PC-3 (cell line): ENCODE data around the gene MED26. TPM values are rescaled to one million over a fixed set of nuclear protein-coding genes. Genes with fewer than 3 reads are reported as not detected.

Experiments
- ATAC-seq: fragments of 200-7000 bp; cut with Tn5 transposase; 2 replicates; pipeline ENCODE4 v1.9.1; 2020; ENCODE audit warnings: mild to moderate bottlenecking, moderate library complexity
- BruUV-seq: library from RNA; stranded (reverse); fragments of 400-500 nt; replicated peaks from 2 replicates; lab custom pipeline; 2021; lab: Mats Ljungman, UMichigan
- CTCF ChIA-PET: fragments of 300-600 bp; sonication (Branson Sonifier 250); formaldehyde crosslinking; loops from one replicate; lab custom pipeline; 2022; ENCODE audit warnings: antibody characterized with exemption; lab: Charles Lee
- POLR2A ChIA-PET: fragments of 300-600 bp; sonication (Branson Sonifier 250); formaldehyde crosslinking; loops from one replicate; lab custom pipeline; 2022; ENCODE audit warnings: antibody characterized with exemption; ENCODE audit not compliant: unreplicated experiment; lab: Charles Lee
- DNase-seq: peaks from one replicate; pipeline ENCODE4 v3.0.0-alpha.2; 2015
- H2AFZ ChIP-seq: fragments of 300-600 bp; sonication (generic); 2 replicates; pipeline ENCODE4 v1.6.0; 2016; ENCODE audit warnings: antibody characterized with exemption, low read length
- H3F3A ChIP-seq: fragments of 300-600 bp; sonication (generic); one replicate; pipeline ENCODE4 v1.6.0; 2017; ENCODE audit warnings: antibody characterized with exemption, low read length, control low read depth, mild to moderate bottlenecking; ENCODE audit not compliant: unreplicated experiment
- H3K27ac ChIP-seq: fragments of 300-600 bp; sonication (generic); 2 replicates; pipeline ENCODE4 v1.5.1; 2016; ENCODE audit warnings: mild to moderate bottlenecking, low read length
- H3K27me3 ChIP-seq: fragments of 300-600 bp; sonication (generic); 2 replicates; pipeline ENCODE4 v1.6.1; 2016; ENCODE audit warnings: low read length, mixed read lengths
- H3K36me3 ChIP-seq: fragments of 300-600 bp; sonication (generic); 2 replicates; pipeline ENCODE4 v1.6.1; 2016; ENCODE audit warnings: low read depth, mixed run types, low read length, mixed read lengths
- H3K4me1 ChIP-seq: fragments of 300-600 bp; sonication (generic); 2 replicates; pipeline ENCODE4 v1.5.1; 2016; ENCODE audit warnings: low read length; ENCODE audit not compliant: insufficient read depth
- H3K4me2 ChIP-seq: fragments of 300-600 bp; sonication (generic); 2 replicates; pipeline ENCODE4 v1.6.0; 2016; ENCODE audit warnings: low read length
- H3K4me3 ChIP-seq: fragments of 300-600 bp; sonication (generic); 2 replicates; pipeline ENCODE4 v1.5.1; 2016; ENCODE audit warnings: mild to moderate bottlenecking, low read length, mixed read lengths
- H3K79me2 ChIP-seq: fragments of 300-600 bp; sonication (generic); 2 replicates; pipeline ENCODE4 v1.6.1; 2017; ENCODE audit warnings: low read length, mixed read lengths
- H3K9ac ChIP-seq: fragments of 300-600 bp; sonication (generic); 2 replicates; pipeline ENCODE4 v1.6.0; 2016; ENCODE audit warnings: mild to moderate bottlenecking, low read length
- H3K9me2 ChIP-seq: fragments of 300-600 bp; sonication (generic); replicated peaks from 2 replicates; pipeline ENCODE4 v1.6.1; 2016; ENCODE audit warnings: mixed run types, low read length, mixed read lengths
- H3K9me3 ChIP-seq: fragments of 300-600 bp; sonication (generic); 2 replicates; pipeline ENCODE4 v1.6.1; 2016; ENCODE audit warnings: low read length, mixed read lengths
- H4K20me1 ChIP-seq: fragments of 300-600 bp; sonication (generic); 2 replicates; pipeline ENCODE4 v1.6.1; 2016; ENCODE audit warnings: low read length, mixed read lengths
- CTCF ChIP-seq: fragments of 300-600 bp; sonication (generic); conservative IDR thresholded peaks from 2 replicates; pipeline ENCODE4 v1.5.1; 2017; ENCODE audit warnings: antibody characterized with exemption, low read depth, mild to moderate bottlenecking, low read length
- EZH2 ChIP-seq: fragments of 300-600 bp; sonication (generic); IDR thresholded peaks from one replicate; pipeline ENCODE4 v1.6.1; 2017; ENCODE audit warnings: antibody characterized with exemption, mild to moderate bottlenecking, low read length; ENCODE audit not compliant: unreplicated experiment
- EZH2phosphoT487 ChIP-seq: fragments of 300-600 bp; sonication (generic); IDR thresholded peaks from 2 replicates; pipeline ENCODE4 v1.6.1; 2018; ENCODE audit warnings: mild to moderate bottlenecking, antibody characterized with exemption, low read length, borderline replicate concordance
- intact Hi-C: fragments of 100-400 bp; cut with micrococcal nuclease; formaldehyde crosslinking; loops from 2 replicates; pipeline ENCODE4 v1.9.0; 2023
- total RNA-seq: library from RNA; depleted of rRNA; stranded (reverse); fragments of >200 nt; gene quantifications from 2 replicates; pipeline ENCODE4 v1.2.3, GENCODE V29; 2014

MED26 gene
- total RNA-seq, 1 experiment from 2014 or later, result 17.5 TPM

GRCh38 chr19:16598848-16599247 lies 29.2 kb downstream of the MED26 start:
- Histone ChIP-seq H3K4me2 (no peak overlapping the region), H4K20me1 (peaks cover 80% of the 10 kb centered on the region), H2AFZ (no peak overlapping the region), H3K4me3 (no peak overlapping the region), H3K36me3 (no peaks in the 10 kb centered on the region), H3K27me3 (no peaks in the 10 kb centered on the region), H3F3A (no peaks in the 10 kb centered on the region), H3K4me1 (no peaks in the 10 kb centered on the region), H3K9me2 (no peaks in the 10 kb centered on the region), H3K79me2 (peaks cover 100% of the 10 kb centered on the region), H3K9ac (no peak overlapping the region), H3K9me3 (no peaks in the 10 kb centered on the region), H3K27ac (no peak overlapping the region)
- DNase-seq (no peak), ATAC-seq (no peak)
- intact Hi-C loops, result no loop called here
- POLR2A ChIA-PET, result no interaction called here
- CTCF ChIA-PET, result no interaction called here
- BruUV-seq, result no TSS peak
- TF ChIP-seq CTCF (no peak), EZH2 (no peak), EZH2phosphoT487 (no peak)

- H3K9me2 ChIP-seq, result no peaks in the 10 kb centered on the region
- no peak overlapping the region for H2AFZ ChIP-seq
- DNase-seq, result no peak
- ChIA-PET POLR2A (no interaction called here), CTCF (no interaction called here)
- H4K20me1 ChIP-seq, result peaks cover 80% of the 10 kb centered on the region
- H3F3A ChIP-seq, result no peaks in the 10 kb centered on the region
- BruUV-seq, result no TSS peak
- no peaks in the 10 kb centered on the region for H3K27me3 ChIP-seq
- no peak overlapping the region for H3K9ac ChIP-seq
- no peak overlapping the region for H3K27ac ChIP-seq
- H3K79me2 ChIP-seq, result peaks cover 100% of the 10 kb centered on the region
- H3K9me3 ChIP-seq, result no peaks in the 10 kb centered on the region
- H3K4me3 ChIP-seq, result no peak overlapping the region
- no peak overlapping the region for H3K4me2 ChIP-seq
- ATAC-seq, result no peak
- intact Hi-C loops, result no loop called here
- H3K36me3 ChIP-seq, result no peaks in the 10 kb centered on the region
- H3K4me1 ChIP-seq, result peaks cover 5% of the 10 kb centered on the region
- TF ChIP-seq CTCF, result no peak
- TF ChIP-seq EZH2, result no peak
- no peak for TF ChIP-seq EZH2phosphoT487
These were observed 31.6 kb downstream of the MED26 start for GRCh38 chr19:16596399-16596798.

DNA sequence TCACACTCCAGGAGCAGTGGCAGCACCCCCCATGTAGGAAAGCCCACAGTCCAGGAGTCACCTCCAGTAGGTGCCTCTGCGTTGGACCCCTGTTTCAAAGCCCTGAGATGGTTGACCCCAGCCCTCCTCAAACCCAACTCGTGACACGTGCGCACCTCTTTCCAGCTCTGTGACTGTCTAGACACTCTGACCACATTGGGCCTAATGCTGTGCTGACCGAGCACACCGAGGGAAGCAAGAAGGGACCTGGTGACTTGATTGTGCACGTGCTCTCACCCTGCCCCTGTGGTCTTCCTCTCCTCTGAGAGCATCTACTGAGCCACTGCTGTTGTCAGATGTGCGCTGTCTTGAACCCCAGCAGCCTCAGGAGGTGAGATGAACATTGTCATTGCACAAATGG lies 32.9 kb downstream of the MED26 start:
- Histone ChIP-seq H3K36me3 (no peaks in the 10 kb centered on the region), H3K9ac (no peak overlapping the region), H3K4me3 (no peak overlapping the region), H3F3A (no peaks in the 10 kb centered on the region), H3K4me1 (peaks cover 5% of the 10 kb centered on the region), H3K79me2 (peaks cover 98% of the 10 kb centered on the region), H4K20me1 (peaks cover 74% of the 10 kb centered on the region), H3K4me2 (no peak overlapping the region), H3K9me3 (no peaks in the 10 kb centered on the region), H3K27me3 (no peaks in the 10 kb centered on the region), H3K27ac (no peak overlapping the region), H2AFZ (no peak overlapping the region), H3K9me2 (no peaks in the 10 kb centered on the region)
- ChIA-PET CTCF (no interaction called here), POLR2A (no interaction called here)
- TF ChIP-seq CTCF (no peak), EZH2phosphoT487 (no peak), EZH2 (no peak)
- ATAC-seq, result no peak
- intact Hi-C loops, result no loop called here
- DNase-seq, result no peak
- no TSS peak for BruUV-seq
